A204.1 (cell line): Measurements from ENCODE around the gene ADGRG7.
A peak's percentile ranks its signal among the peaks of the same experiment; 100 is the strongest.

Source experiments
- FAIRE-seq: peaks from 2 replicates; lab custom pipeline; 2012; peaks lifted over from hg19 to GRCh38; lab: Jason Lieb, UNC

Gene ADGRG7

GRCh38 chr3:100700708-100701107 lies 91.3 kb downstream of the ADGRG7 start:
- no peak for FAIRE-seq

DNA sequence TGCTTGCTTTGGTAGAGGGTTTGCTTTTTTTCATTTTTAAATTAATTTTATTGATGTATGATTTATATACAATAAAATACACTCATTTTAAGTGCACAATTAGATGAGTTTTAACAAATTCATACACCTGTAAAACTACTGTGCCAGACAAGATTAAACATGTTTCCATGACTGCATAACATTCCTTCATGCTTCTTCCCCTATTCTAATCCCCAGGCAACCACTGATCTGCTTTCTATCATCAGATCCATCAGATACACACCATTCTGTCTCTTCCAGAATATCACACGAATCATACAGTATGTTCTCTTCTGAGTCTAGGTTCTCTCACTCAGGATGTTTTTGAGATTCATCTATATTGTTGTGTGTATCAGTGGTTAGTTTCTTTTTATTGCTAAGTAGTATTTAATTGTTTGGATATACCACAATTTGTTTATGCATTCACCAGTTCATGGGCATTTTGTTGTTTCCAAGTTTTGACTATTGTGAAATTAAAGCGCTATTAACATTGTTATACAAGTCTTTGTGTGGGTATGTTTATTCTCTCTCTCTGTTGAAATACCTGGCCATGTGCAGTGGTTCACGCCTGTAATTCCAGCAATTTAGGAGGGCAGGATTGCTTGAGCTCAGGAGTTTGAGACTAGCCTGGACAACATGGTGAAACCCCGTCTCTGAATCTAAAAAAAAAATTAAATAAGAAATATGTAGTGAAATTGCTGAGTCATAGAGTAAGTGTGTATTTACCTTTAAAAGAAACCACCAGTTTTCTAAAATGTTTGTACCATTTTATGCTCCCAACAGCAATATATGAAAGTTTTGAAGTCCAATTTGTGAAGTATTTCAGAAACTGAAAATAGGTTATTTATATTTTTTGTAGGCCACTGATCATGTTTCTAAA lies 92.9 kb downstream of the ADGRG7 start:
- no peak for FAIRE-seq

GRCh38 chr3:100702980-100703345 lies 93.6 kb downstream of the ADGRG7 start:
- no peak for FAIRE-seq

- no peak for FAIRE-seq
These were observed 94.5 kb downstream of the ADGRG7 start for GRCh38 chr3:100703865-100704264.

DNA sequence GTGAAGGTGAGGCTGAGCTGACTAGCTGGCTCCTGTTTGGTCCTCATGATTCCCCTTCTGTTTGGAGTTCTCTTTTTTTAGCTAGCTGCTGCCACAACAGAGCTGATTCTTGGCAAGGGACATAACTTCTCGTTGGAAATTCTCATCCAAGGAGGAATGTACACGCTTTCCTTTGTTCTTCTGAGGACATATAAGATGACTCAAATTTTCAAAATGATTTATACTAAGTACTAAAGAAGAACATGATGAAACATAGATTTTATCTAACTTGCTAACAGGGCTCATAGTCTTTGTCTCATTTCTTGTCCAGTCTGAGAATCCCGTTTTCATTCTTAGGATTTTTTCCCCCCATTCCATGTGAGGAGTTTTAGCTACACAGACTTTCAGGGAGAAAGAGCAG lies 97.0 kb downstream of the ADGRG7 start:
- FAIRE-seq = no peak

DNA sequence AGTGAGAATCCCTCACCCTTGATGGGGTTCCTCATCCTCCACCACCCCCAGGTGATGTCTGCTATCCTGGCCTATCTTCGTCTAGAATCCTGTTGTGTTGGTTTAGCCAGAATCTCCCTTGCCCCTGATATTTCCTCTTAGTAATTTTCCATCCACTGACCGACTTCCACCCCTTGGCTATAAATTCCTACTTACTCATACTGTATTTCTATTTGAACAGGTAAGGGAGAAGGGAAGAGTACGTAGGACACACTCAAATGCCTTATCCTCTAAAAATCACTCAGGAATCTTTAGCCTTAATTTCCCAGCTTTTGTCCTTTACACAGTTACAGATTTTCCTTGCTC lies 99.2 kb downstream of the ADGRG7 start:
- no peak for FAIRE-seq

DNA sequence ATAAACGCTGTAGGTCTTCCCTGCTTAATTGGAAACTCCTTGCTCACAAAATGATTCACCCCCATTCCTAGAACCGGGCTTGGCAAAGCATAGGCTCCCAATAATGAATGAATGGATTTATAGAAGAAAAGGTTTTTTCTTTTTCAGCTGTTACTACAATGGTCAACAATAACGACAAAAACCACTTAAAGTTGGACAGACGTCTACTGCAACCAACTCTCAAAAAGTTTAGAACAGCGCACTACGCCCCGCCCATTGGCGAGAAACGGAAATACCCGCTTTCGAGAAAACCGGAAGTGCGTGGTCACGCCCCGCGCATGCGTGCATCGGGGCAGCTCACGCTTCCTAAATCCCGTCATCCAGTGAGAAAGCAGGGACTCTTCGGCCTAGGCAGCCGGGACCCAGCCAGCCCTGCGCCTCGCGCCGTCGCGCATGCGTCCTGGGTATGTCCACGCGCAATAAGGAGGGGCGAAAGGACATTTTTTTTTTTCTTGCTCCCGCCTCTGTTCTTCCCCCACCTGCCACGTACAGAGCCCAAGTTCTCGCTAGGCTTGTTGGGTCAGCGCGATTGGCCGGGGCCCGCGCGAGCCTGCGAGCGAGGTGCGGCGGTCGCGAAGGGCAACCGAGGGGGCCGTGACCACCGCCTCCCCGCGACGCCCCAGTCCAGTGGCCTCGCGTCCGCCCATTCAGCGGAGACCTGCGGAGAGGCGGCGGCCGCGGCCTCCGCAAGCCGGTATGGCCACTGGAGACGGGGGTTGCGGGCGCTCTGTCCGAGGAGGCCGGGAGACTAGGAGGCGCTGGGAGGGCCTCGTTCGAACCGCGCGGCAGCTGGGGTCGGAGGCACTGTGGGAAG lies 99.8 kb downstream of the ADGRG7 start, which contains the start of gene TFG:
TSS of gene TFG (plus strand) at position 506 of the 853 bp plus-strand sequence. CDS start 4,192 bp downstream, outside the sequence.
- peak; percentile 97 for FAIRE-seq

DNA sequence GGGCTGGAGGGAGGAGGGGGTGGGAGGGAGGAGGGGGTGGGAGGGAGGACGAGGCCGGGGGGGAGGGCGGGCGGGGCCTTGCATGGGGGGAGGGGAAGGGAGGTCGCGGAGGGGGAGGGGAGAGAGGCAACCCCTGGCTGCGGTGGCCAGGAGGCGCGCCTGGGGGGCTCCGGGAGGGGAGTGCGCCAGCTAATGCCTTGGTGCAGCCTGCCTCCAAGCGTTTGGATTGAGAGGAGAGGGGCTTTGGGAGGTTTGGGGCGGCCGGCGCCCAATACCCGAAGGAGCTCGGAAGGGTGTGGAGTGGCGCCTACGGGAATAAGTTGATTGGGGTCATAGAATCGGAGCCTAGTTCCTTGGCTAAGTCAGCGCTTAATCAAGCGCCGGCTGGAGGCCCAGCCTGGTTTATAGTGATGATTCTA lies 100.5 kb downstream of the ADGRG7 start:
- FAIRE-seq = no peak

- peak; percentile 16 for FAIRE-seq
These were observed 101.0 kb downstream of the ADGRG7 start for GRCh38 chr3:100710261-100710968.

DNA sequence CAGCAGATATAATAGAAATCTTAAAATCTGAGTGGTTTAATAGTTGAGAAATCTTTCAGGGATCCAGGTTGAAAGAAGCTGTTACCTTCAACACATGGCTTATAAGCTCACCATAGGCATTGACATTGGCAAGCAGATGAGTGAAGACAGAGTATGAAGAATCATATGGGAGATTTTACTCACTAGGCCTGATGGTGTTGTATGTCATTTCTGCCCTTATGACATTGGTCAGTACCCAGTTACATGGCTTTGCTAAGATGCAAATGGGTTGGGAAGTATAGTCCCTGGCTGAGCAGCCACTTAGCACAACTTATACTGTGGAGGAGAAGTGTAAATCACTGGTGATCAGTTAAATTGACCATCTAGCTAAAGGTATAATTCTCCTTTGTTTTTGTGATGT lies 105.8 kb downstream of the ADGRG7 start:
- no peak for FAIRE-seq

- FAIRE-seq = no peak
These were observed 107.7 kb downstream of the ADGRG7 start for GRCh38 chr3:100717063-100717462.

DNA sequence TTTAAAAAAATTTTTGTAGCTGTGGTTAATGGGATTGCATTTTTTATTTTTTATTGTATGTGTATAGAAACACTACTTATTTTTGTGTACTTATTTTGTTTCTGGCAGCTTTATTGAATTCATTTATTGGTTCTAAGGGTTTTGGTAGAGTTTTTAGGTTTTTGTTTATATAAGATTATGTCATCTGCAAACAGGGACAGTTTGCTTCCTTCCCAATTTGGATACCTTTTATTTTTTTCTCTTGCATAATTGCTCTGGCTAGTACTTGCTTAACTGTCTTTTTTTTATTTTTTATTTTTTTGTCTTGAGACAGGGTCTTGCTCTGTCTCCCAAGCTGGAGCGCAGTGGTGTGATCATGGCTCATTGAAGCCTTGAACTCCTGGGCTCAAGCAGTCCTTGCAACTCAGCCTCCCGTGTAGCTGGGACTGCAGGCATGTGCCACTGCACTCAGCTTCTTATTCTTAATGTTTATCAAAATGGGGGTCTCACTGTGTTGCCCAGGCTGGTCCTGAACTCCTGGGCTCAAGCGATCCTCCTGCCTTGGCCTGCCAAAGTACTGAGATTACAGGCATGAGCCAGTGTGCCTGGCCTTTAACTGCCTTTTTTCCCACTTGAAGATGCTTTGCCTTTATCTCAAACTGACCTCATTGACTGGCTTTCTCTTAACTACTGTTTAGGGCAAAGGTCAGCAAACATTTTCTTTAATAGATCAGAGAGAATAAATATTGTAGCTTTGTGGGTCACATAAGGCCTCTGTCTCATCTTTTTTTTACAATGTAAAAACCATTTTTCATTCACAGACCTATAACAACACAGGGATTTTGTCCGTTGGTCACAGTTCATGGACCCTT lies 108.5 kb downstream of the ADGRG7 start:
- no peak for FAIRE-seq

DNA sequence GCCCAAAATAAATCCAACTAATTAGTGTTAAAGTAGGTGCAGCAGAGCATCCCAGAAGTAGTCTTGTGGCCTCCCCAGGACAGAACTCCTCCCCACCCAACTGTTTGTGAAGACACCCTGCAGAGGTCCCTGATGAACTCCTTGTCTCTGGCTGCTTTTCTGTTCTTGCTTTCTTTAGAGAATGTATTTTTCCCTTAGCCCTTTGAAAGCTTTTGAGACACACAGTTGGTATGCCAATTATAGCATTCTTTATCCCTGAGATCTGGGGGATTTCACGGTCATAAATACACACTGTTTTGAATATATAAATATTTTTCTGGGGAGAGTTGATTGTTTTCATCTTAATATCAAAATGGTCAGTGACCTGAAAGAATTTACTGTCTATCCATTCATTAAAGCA lies 109.7 kb downstream of the ADGRG7 start:
- FAIRE-seq = no peak

DNA sequence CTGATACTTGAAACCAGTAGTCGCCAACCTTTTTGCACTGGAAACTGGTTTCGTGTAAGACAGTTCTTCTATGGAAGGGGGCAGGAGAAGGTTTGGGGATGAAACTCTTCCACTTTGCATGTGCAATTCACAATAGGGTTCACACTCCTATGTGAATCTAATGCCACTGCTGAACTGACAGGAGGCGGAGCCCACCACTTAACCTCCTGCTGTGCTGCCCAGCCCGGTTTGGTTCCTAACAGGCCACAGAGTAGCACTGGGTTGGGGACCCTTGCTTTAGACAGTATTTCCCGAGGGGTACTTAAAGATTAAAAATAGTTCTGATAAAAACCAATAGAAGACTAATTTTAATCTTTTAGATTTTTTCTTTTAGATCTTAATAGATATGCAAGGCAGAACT lies 111.0 kb downstream of the ADGRG7 start:
- no peak for FAIRE-seq

DNA sequence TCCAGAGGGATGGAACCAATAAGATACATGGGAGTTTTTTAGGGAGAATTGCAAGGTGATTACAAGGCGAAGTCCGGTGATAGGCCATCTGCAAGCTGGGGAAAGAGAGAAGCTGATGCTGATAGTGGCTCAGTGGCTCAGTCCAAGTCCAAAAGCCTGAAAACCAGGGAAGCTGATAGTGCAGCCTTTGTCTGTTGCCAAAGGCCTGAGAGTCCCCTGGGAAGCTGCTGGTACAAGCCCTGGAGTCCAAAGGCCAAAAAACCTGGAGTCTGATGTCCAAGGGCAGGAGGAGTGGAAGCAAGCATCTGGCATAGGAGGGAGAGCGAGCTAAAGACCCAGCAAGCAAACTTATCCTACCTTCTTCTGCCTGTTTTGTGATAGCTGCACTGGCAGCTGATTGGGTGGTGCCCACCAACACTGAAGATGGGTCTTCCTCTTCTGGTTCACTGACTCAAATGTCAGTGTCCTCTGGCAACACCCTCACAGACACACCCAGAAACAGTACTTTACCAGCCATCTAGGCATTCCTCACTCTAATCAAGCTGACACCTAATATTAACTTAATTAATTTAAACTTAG lies 116.6 kb downstream of the ADGRG7 start:
- no peak for FAIRE-seq

- FAIRE-seq = no peak
These were observed 117.3 kb downstream of the ADGRG7 start for GRCh38 chr3:100726706-100727105.

- FAIRE-seq = no peak
These were observed 121.1 kb downstream of the ADGRG7 start for GRCh38 chr3:100730524-100730923.

GRCh38 chr3:100732435-100732834 lies 123.0 kb downstream of the ADGRG7 start:
- FAIRE-seq = no peak

DNA sequence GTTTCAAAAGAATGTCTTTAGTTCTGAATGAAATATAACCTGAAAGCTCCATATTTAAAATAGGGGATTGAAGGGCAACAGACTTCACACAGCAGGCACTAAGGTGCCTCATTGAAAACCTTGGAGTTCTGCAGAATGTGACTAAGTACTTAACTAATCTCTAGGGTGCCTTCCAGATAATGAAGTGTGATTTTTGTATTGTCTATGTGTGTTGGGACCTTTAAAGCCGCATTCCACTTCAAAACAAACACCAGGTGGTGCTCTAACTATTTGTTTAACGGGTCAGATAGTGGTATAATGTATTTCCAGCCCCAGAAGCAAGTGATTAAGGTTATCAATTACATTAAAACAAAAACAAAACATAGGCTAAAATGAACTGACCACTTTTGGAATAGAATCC lies 127.9 kb downstream of the ADGRG7 start:
- no peak for FAIRE-seq

- no peak for FAIRE-seq
These were observed 130.8 kb downstream of the ADGRG7 start for GRCh38 chr3:100740207-100740606.

- FAIRE-seq = no peak
These were observed 134.1 kb downstream of the ADGRG7 start for GRCh38 chr3:100743535-100743934.
